Keratinocyte (primary cell): Measurements from ENCODE around the gene SNCG. TPM values are rescaled to one million over a fixed set of nuclear protein-coding genes. Genes with fewer than 3 reads are reported as not detected.

Experiments used
- DNase-seq: peaks from one replicate; pipeline ENCODE4 v3.0.0-alpha.2; 2011; ENCODE audit warnings: low read depth, missing footprints, low spot score
- FAIRE-seq: peaks from 2 replicates; lab custom pipeline; 2011; peaks lifted over from hg19 to GRCh38; lab: Jason Lieb, UNC
- H2AFZ ChIP-seq: 2 replicates; pipeline ENCODE4 v1.6.0; 2012; ENCODE audit warnings: low read length, control low read depth, inconsistent platforms; ENCODE audit not compliant: control insufficient read depth
- H3K27ac ChIP-seq: 2 replicates; pipeline ENCODE4 v1.5.1; 2011; ENCODE audit warnings: low read length; ENCODE audit not compliant: control insufficient read depth, insufficient read depth
- H3K27me3 ChIP-seq: 3 replicates; pipeline ENCODE4 v1.6.0; 2011; ENCODE audit warnings: low read length; ENCODE audit not compliant: control insufficient read depth, insufficient read depth; ENCODE audit errors: extremely low read depth
- H3K36me3 ChIP-seq, 2 experiments: 2 replicates in 1 of 2; 3 replicates in 1 of 2; pipeline ENCODE4 v1.5.1; 2011; ENCODE audit warnings: low read length in 2 of 2, mild to moderate bottlenecking in 1 of 2; ENCODE audit not compliant: control insufficient read depth in 2 of 2, insufficient read depth in 2 of 2; ENCODE audit errors: extremely low read depth in 1 of 2
- H3K4me1 ChIP-seq: 3 replicates; pipeline ENCODE4 v1.5.1; 2011; ENCODE audit warnings: low read length; ENCODE audit not compliant: control insufficient read depth, insufficient read depth; ENCODE audit errors: extremely low read depth
- H3K4me2 ChIP-seq: 3 replicates; pipeline ENCODE4 v1.6.0; 2011; ENCODE audit warnings: low read depth, low read length; ENCODE audit not compliant: control insufficient read depth, insufficient read depth; ENCODE audit errors: extremely low read depth
- H3K4me3 ChIP-seq, 3 experiments: fragments of 200-600 bp in 1 of 3; sonication (generic) in 1 of 3; 2 replicates in 2 of 3; 3 replicates in 1 of 3; pipeline ENCODE4 v1.5.1; 2011 to 2016; ENCODE audit warnings: low read length in 3 of 3, mild to moderate bottlenecking in 3 of 3, control low read depth in 2 of 3, inconsistent platforms in 1 of 3, low read depth in 1 of 3, mixed read lengths in 1 of 3, mixed run types in 1 of 3, moderate library complexity in 1 of 3; ENCODE audit not compliant: control insufficient read depth in 2 of 3, insufficient read depth in 2 of 3; ENCODE audit errors: extremely low read depth in 1 of 3
- H3K79me2 ChIP-seq: 2 replicates; pipeline ENCODE4 v1.6.0; 2012; ENCODE audit warnings: low read length; ENCODE audit not compliant: control insufficient read depth, insufficient read depth
- H3K9ac ChIP-seq: 3 replicates; pipeline ENCODE4 v1.6.0; 2011; ENCODE audit warnings: low read length; ENCODE audit not compliant: control insufficient read depth, insufficient read depth; ENCODE audit errors: extremely low read depth
- H3K9me1 ChIP-seq: 3 replicates; pipeline ENCODE4 v1.6.0; 2011; ENCODE audit warnings: low read length; ENCODE audit not compliant: control insufficient read depth, insufficient read depth; ENCODE audit errors: extremely low read depth
- H3K9me3 ChIP-seq: 2 replicates; pipeline ENCODE4 v1.5.1; 2012; ENCODE audit warnings: low read depth, low read length; ENCODE audit not compliant: control insufficient read depth
- H4K20me1 ChIP-seq: 3 replicates; pipeline ENCODE4 v1.6.0; 2011; ENCODE audit warnings: low read length; ENCODE audit not compliant: control insufficient read depth, insufficient read depth; ENCODE audit errors: extremely low read depth
- EZH2 ChIP-seq: IDR thresholded peaks from one replicate; pipeline ENCODE4 v1.6.1; 2012; ENCODE audit warnings: inconsistent platforms, mild to moderate bottlenecking, low read length, moderate library complexity
- dilution Hi-C: fragments of 300-500 bp; cut with MboI; formaldehyde crosslinking; loops from one replicate; pipeline ENCODE4 v1.7.0; 2020; ENCODE audit warnings: low sequenced_read_pairs; ENCODE audit not compliant: extremely low pct_ligation_motif_present
- polyA plus RNA-seq, 5 experiments: library from polyadenylated mRNA; depleted of rRNA in 3 of 5; stranded (reverse) in 3 of 5; stranded (forward) in 1 of 5; unstranded in 1 of 5; fragments of >200 nt; gene quantifications; 1 replicate in 1 of 5; 2 replicates in 3 of 5; 3 replicates in 1 of 5; pipeline versions ENCODE4 v1.2.1 to v1.2.3, GENCODE V29; 2011 to 2012; ENCODE audit warnings: missing spikeins in 2 of 5, low read depth in 1 of 5, low replicate concordance in 1 of 5
- TF ChIP-seq, protein P1 (sequence below), 3 experiments: IDR thresholded peaks in 1 of 3; conservative IDR thresholded peaks in 1 of 3; optimal IDR thresholded peaks in 1 of 3; 2 replicates in 2 of 3; 3 replicates in 1 of 3; pipeline versions ENCODE3 to v1.5.1; 2011; ENCODE audit warnings: low read length in 3 of 3, mild to moderate bottlenecking in 3 of 3, moderate library complexity in 2 of 3, control low read depth in 1 of 3, inconsistent platforms in 1 of 3; ENCODE audit not compliant: insufficient read depth in 2 of 3; ENCODE audit errors: extremely low read depth in 1 of 3

SNCG gene
- polyA plus RNA-seq, 1 donor (not counting 4 experiments of a cell fraction or from before 2014, with no cell fraction given), result 6.8 TPM

GRCh38 chr10:86944907-86945306 is 13.5 kb upstream of the SNCG start:
- no peak overlapping the region for H2AFZ ChIP-seq
- no peak for DNase-seq
- dilution Hi-C loops, result no loop called here

DNA sequence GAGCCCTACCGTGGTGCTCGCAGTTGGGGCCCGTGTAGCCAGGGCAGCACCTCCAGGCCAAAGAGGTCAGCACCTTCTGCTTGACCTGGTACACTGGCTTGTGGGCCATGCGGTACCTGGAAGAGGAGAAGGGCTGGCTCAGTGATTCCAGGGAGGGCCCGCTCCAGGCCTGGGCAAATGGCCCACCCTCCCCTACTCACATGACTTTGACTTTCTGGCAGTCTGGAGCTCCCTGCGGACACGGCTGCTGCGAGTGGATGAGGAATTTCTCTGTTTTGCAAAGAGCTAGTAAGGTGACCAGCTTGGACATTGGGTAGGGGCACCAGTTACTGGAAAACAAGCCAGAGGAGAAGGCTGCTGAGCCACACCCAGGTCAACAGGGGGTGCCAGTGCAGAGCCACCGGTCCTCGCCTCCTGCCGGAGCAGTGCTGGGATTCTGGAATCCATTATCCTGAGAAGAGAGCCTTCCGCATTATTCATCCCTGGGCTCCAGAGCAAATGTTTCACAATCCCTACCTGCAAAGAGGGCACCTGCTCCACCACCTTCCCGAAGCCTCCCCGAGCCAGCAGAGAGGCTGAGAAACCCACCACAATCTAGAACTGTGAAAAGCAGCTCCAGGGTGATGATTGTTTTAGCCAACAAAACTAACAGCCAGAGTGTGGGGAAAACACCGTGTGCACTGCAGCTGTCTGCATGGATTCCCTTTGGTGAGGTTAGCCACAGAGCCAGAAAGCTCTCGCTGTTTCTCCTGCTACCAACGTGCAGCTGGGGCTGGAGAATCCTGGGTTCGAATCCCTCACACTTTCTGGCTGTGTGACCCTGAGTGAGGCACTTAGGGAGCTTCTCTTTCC is 12.8 kb upstream of the SNCG start:
- dilution Hi-C loops, result no loop called here

More at GRCh38 chr10:86944907-86945306, 13.5 kb upstream of the SNCG start:
- Histone ChIP-seq H3K9ac (no peak overlapping the region), H3K27me3 (no peaks in the 10 kb centered on the region), H3K4me2 (no peak overlapping the region), H3K79me2 (no peaks in the 10 kb centered on the region), H3K36me3 (peaks cover 0 to 5% of the 10 kb centered on the region in 2 experiments), H3K9me3 (no peaks in the 10 kb centered on the region), H3K4me3 (no peak overlapping the region), H3K27ac (no peak overlapping the region), H3K9me1 (no peaks in the 10 kb centered on the region), H3K4me1 (no peaks in the 10 kb centered on the region), H4K20me1 (no peaks in the 10 kb centered on the region)
- no peak for FAIRE-seq
- TF ChIP-seq, protein P1, sequence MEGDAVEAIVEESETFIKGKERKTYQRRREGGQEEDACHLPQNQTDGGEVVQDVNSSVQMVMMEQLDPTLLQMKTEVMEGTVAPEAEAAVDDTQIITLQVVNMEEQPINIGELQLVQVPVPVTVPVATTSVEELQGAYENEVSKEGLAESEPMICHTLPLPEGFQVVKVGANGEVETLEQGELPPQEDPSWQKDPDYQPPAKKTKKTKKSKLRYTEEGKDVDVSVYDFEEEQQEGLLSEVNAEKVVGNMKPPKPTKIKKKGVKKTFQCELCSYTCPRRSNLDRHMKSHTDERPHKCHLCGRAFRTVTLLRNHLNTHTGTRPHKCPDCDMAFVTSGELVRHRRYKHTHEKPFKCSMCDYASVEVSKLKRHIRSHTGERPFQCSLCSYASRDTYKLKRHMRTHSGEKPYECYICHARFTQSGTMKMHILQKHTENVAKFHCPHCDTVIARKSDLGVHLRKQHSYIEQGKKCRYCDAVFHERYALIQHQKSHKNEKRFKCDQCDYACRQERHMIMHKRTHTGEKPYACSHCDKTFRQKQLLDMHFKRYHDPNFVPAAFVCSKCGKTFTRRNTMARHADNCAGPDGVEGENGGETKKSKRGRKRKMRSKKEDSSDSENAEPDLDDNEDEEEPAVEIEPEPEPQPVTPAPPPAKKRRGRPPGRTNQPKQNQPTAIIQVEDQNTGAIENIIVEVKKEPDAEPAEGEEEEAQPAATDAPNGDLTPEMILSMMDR (optimal IDR thresholded peaks at IDR 0.05 in 1 of 3, IDR thresholded peaks at IDR 0.05 in 1 of 3, conservative IDR thresholded peaks at IDR 0.05 in 1 of 3; ENCODE audit: extremely low read depth in 1 of 3, insufficient read depth in 2 of 3, low read length in 3 of 3), result no peak
- no peak for TF ChIP-seq EZH2

More for the DNA sequence above, 12.8 kb upstream of the SNCG start:
- Histone ChIP-seq H3K27me3 (no peaks in the 10 kb centered on the region), H2AFZ (no peak overlapping the region), H4K20me1 (no peaks in the 10 kb centered on the region), H3K9me1 (no peaks in the 10 kb centered on the region), H3K36me3 (peaks cover 0 to 4% of the 10 kb centered on the region in 2 experiments), H3K4me2 (no peak overlapping the region), H3K27ac (no peak overlapping the region), H3K9ac (no peak overlapping the region), H3K4me3 (no peak overlapping the region), H3K79me2 (no peaks in the 10 kb centered on the region), H3K9me3 (no peaks in the 10 kb centered on the region), H3K4me1 (no peaks in the 10 kb centered on the region)
- TF ChIP-seq EZH2, result no peak
- TF ChIP-seq, protein P1 (optimal IDR thresholded peaks at IDR 0.05 in 1 of 3, IDR thresholded peaks at IDR 0.05 in 1 of 3, conservative IDR thresholded peaks at IDR 0.05 in 1 of 3; ENCODE audit: extremely low read depth in 1 of 3, insufficient read depth in 2 of 3, low read length in 3 of 3), result peak in 1 of 3 experiments; percentile 18
- DNase-seq (no peak), FAIRE-seq (no peak)
